Right renal cortex interstitium (tissue), 3 donors: ENCODE measurements around the gene RAB27A. TPM values are rescaled to one million over a fixed set of nuclear protein-coding genes. Genes with fewer than 3 reads are reported as not detected.
"Not testable (repeated sequence)": the region's sequence is repeated elsewhere in the genome, so short reads cannot be mapped to it uniquely, and the experiment has no call there.

Source experiments
- DNase-seq, 3 donors: peaks; one replicate each; pipeline ENCODE4 v3.0.0-alpha.2; 2013; ENCODE audit warnings: low read depth in 3 of 3, low spot score in 2 of 3
- polyA plus RNA-seq, 3 donors: library from polyadenylated mRNA; unstranded; fragments of 120-200 nt; gene quantifications; one replicate each; pipeline ENCODE4 v1.2.1, GENCODE V29; 2013; ENCODE audit not compliant: insufficient read length in 3 of 3

RAB27A gene
- polyA plus RNA-seq, 3 donors: 15.9 to 19.2 (median 18.7) TPM

- no peak for DNase-seq
Observed at GRCh38 chr15:55253580-55253979, 36.0 kb downstream of the RAB27A start.

GRCh38 chr15:55252201-55252600 is 37.4 kb downstream of the RAB27A start:
- DNase-seq: not testable (repeated sequence)

GRCh38 chr15:55250941-55251340 is 38.7 kb downstream of the RAB27A start:
- DNase-seq: no peak

- no peak for DNase-seq
Observed at GRCh38 chr15:55250392-55250791, 39.2 kb downstream of the RAB27A start.

GRCh38 chr15:55249885-55250284 is 39.7 kb downstream of the RAB27A start:
- DNase-seq: not testable (repeated sequence)

- DNase-seq: no peak
Observed at GRCh38 chr15:55248895-55249294, 40.7 kb downstream of the RAB27A start.

- no peak for DNase-seq
Observed at GRCh38 chr15:55247766-55248427, 41.7 kb downstream of the RAB27A start.

- no peak for DNase-seq
Observed at GRCh38 chr15:55247311-55247710, 42.3 kb downstream of the RAB27A start.

GRCh38 chr15:55246567-55246966 is 43.0 kb downstream of the RAB27A start:
- no peak for DNase-seq

- no peak for DNase-seq
Observed at GRCh38 chr15:55245059-55245458, 44.6 kb downstream of the RAB27A start.

- no peak for DNase-seq
Observed at GRCh38 chr15:55241891-55242290, 47.7 kb downstream of the RAB27A start.

GRCh38 chr15:55241186-55241585 is 48.4 kb downstream of the RAB27A start:
- DNase-seq: no peak

- DNase-seq: no peak
Observed at GRCh38 chr15:55240125-55240760, 49.4 kb downstream of the RAB27A start.

- no peak for DNase-seq
Observed at GRCh38 chr15:55239440-55240124, 50.0 kb downstream of the RAB27A start.

- DNase-seq: no peak
Observed at GRCh38 chr15:55238877-55239276, 50.7 kb downstream of the RAB27A start.

- no peak for DNase-seq
Observed at GRCh38 chr15:55237219-55238130, 52.1 kb downstream of the RAB27A start.

GRCh38 chr15:55235546-55236036 is 54.0 kb downstream of the RAB27A start:
- DNase-seq: no peak

- DNase-seq: no peak
Observed at GRCh38 chr15:55234800-55235104, 54.9 kb downstream of the RAB27A start.

- DNase-seq: no peak
Observed at GRCh38 chr15:55234104-55234799, 55.4 kb downstream of the RAB27A start.

GRCh38 chr15:55231455-55231854 is 58.2 kb downstream of the RAB27A start:
- DNase-seq: no peak
